GM23338 (cell line): ENCODE data around the gene SLC30A7.

ENCODE experiments used
- CREB1 ChIP-seq: fragments of 250-450 bp; sonication (Bioruptor Pico); IDR thresholded peaks from 2 replicates; pipeline ENCODE4 v1.5.0; 2020; ENCODE audit warnings: low read depth, mild to moderate bottlenecking, moderate library complexity
- CTCF ChIP-seq, 2 experiments: fragments of 200-600 bp in 1 of 2; sonication (generic) in 1 of 2; conservative IDR thresholded peaks; 2 replicates each; pipeline versions ENCODE4 v1.5.1 to v1.6.1; 2016 to 2017; ENCODE audit warnings: antibody characterized with exemption in 2 of 2, low read depth in 2 of 2, mild to moderate bottlenecking in 2 of 2, moderate library complexity in 1 of 2
- ETS1 ChIP-seq: IDR thresholded peaks from 2 replicates; pipeline ENCODE4 v1.6.1; 2016; ENCODE audit warnings: antibody characterized with exemption
- EZH2 ChIP-seq: fragments of 200-600 bp; sonication (generic); IDR thresholded peaks from one replicate; pipeline ENCODE4 v1.8.0; 2017; ENCODE audit warnings: antibody characterized with exemption, mild to moderate bottlenecking, low read depth; ENCODE audit not compliant: unreplicated experiment
- EZH2phosphoT487 ChIP-seq: fragments of 200-600 bp; sonication (generic); IDR thresholded peaks from one replicate; pipeline ENCODE4 v1.8.1; 2018; ENCODE audit warnings: antibody characterized with exemption; ENCODE audit not compliant: unreplicated experiment
- JUNB ChIP-seq: IDR thresholded peaks from one replicate; pipeline ENCODE4 v1.6.1; 2016; ENCODE audit warnings: antibody characterized with exemption; ENCODE audit not compliant: unreplicated experiment
- NANOG ChIP-seq: IDR thresholded peaks from 2 replicates; pipeline ENCODE4 v1.6.1; 2016; ENCODE audit warnings: antibody characterized with exemption, borderline replicate concordance
- POLR2AphosphoS5 ChIP-seq: IDR thresholded peaks from 2 replicates; pipeline ENCODE4 v1.6.1; 2016; ENCODE audit warnings: antibody characterized with exemption, low read depth
- REST ChIP-seq: IDR thresholded peaks from one replicate; pipeline ENCODE4 v1.6.1; 2018; ENCODE audit warnings: antibody characterized with exemption; ENCODE audit not compliant: unreplicated experiment
- STAT1 ChIP-seq: IDR thresholded peaks from one replicate; pipeline ENCODE4 v1.6.1; 2016; ENCODE audit warnings: antibody characterized with exemption; ENCODE audit not compliant: unreplicated experiment
- ZNF114 ChIP-seq: fragments of 250-450 bp; sonication (Bioruptor Pico); IDR thresholded peaks from 2 replicates; pipeline ENCODE4 v1.5.0; 2020; ENCODE audit warnings: mild to moderate bottlenecking, moderate library complexity
- ZNF331 ChIP-seq: fragments of 250-450 bp; sonication (Bioruptor Pico); IDR thresholded peaks from 2 replicates; pipeline ENCODE4 v1.5.0; 2020; ENCODE audit warnings: low read depth, mild to moderate bottlenecking, moderate library complexity
- ZNF462 ChIP-seq: fragments of 250-450 bp; sonication (Bioruptor Pico); IDR thresholded peaks from 2 replicates; pipeline ENCODE4 v1.5.0; 2020; ENCODE audit warnings: mild to moderate bottlenecking, moderate library complexity

GRCh38 chr1:100950337-100950736 is 54.4 kb downstream of the SLC30A7 start:
- TF ChIP-seq POLR2AphosphoS5, result no peak
- TF ChIP-seq CTCF (conservative IDR thresholded peaks at IDR 0.05; ENCODE audit: low read depth in 2 of 2), result no peak
- TF ChIP-seq EZH2, result no peak
- no peak for TF ChIP-seq JUNB
- TF ChIP-seq REST, result no peak
- no peak for TF ChIP-seq CREB1
- no peak for TF ChIP-seq EZH2phosphoT487
- no peak for TF ChIP-seq ZNF462 (CRISPR knock-in tag)
- no peak for TF ChIP-seq ETS1
- TF ChIP-seq STAT1, result no peak
- TF ChIP-seq NANOG, result no peak
- no peak for TF ChIP-seq ZNF331 (CRISPR knock-in tag)
- no peak for TF ChIP-seq ZNF114 (CRISPR knock-in tag)
